ENCODE data around the gene ZCCHC2. TPM values are rescaled to one million over a fixed set of nuclear protein-coding genes. Genes with fewer than 3 reads are reported as not detected.
A peak's percentile ranks its signal among the peaks of the same experiment; 100 is the strongest.

Gene ZCCHC2
- total and polyA plus RNA-seq, 9 of the 15 experiments (the other 6 are each of a cell fraction or from before 2014, with no cell fraction given), result 1.0 to 9.2 (median 6.0) TPM

GRCh38 chr18:62526098-62527025, 3.5 kb downstream of the ZCCHC2 start (continued):
- TF ChIP-seq ZBTB33 (CRISPR knock-in tag; IDR thresholded peaks at IDR 0.05), result no peak
- peak; percentile 85 for TF ChIP-seq TFE3 (CRISPR knock-in tag; IDR thresholded peaks at IDR 0.05)
- peak; percentile 86 for TF ChIP-seq RBFOX2 (IDR thresholded peaks at IDR 0.05; ENCODE audit: low read depth, low read length)
- 0 out of 2 replicates have a peak, but pooled peaks have one; percentile 25 for TF ChIP-seq ZNF263 (CRISPR knock-in tag; IDR thresholded peaks at IDR 0.05; ENCODE audit: borderline replicate concordance)
- TF ChIP-seq NR2C2 (CRISPR knock-in tag; IDR thresholded peaks at IDR 0.05), result peak; percentile 78
- TF ChIP-seq NR2C2 (tag; IDR thresholded peaks at IDR 0.05), result peak; percentile 93
- peak; percentile 89 for TF ChIP-seq ARID4B (CRISPR knock-in tag; IDR thresholded peaks at IDR 0.05)
- peak; percentile 84 for TF ChIP-seq ZFX (CRISPR knock-in tag; IDR thresholded peaks at IDR 0.05)
- peak; percentile 60; the same call in 1 of the 2 replicates for TF ChIP-seq TARDBP (IDR thresholded peaks at IDR 0.05)
- TF ChIP-seq KLF13 (tag; IDR thresholded peaks at IDR 0.05; ENCODE audit: borderline replicate concordance, low read depth), result peak; percentile 61; the same call in 1 of the 2 replicates
- TF ChIP-seq GABPB1 (CRISPR knock-in tag; IDR thresholded peaks at IDR 0.05), result no peak
- no peak for TF ChIP-seq MCM3 (IDR thresholded peaks at IDR 0.05)
- TF ChIP-seq ZNF830 (CRISPR knock-in tag; IDR thresholded peaks at IDR 0.05), result 0 out of 2 replicates have a peak, but pooled peaks have one; percentile 44
- TF ChIP-seq USF1 (CRISPR knock-in tag; IDR thresholded peaks at IDR 0.05), result peak; percentile 78
- peak; percentile 49 for TF ChIP-seq TAF9B (IDR thresholded peaks at IDR 0.05; ENCODE audit: partially characterized antibody)
- TF ChIP-seq TFAP4 (CRISPR knock-in tag; IDR thresholded peaks at IDR 0.05; ENCODE audit: borderline replicate concordance), result peak; percentile 98

Measured in K562 (cell line).